CD4-positive, alpha-beta T cell treated with Interferon alpha-2 for 1 hour (primary cell): Measurements from ENCODE around the gene CPNE9.
"Not testable (repeated sequence)": the region's sequence is repeated elsewhere in the genome, so short reads cannot be mapped to it uniquely, and the experiment has no call there.

Experiments used
- DNase-seq, 2 donors: peaks; one replicate each; pipeline ENCODE4 v3.0.0-alpha.2; 2020 to 2022

CPNE9 gene

GRCh38 chr3:9749296-9749644 lies 45.6 kb downstream of the CPNE9 start:
- DNase-seq = no peak

GRCh38 chr3:9749645-9750555 lies 46.3 kb downstream of the CPNE9 start, which contains the start of gene OGG1:
OGG1 (plus strand) TSS chr3:9749952; CDS start chr3:9750287, 335 bp downstream.
- peak; percentile 96 to 97 for DNase-seq

- no peak for DNase-seq
Measured at GRCh38 chr3:9750556-9751411, 47.2 kb downstream of the CPNE9 start.

GRCh38 chr3:9754678-9755077 lies 51.0 kb downstream of the CPNE9 start:
- no peak for DNase-seq

- DNase-seq = no peak
Measured at GRCh38 chr3:9757427-9757826, 53.8 kb downstream of the CPNE9 start.

- DNase-seq = no peak
Measured at GRCh38 chr3:9760779-9761505, 57.3 kb downstream of the CPNE9 start.

- DNase-seq = no peak
Measured at GRCh38 chr3:9761919-9762318, 58.3 kb downstream of the CPNE9 start.

GRCh38 chr3:9762871-9763270 lies 59.2 kb downstream of the CPNE9 start:
- no peak for DNase-seq

- no peak for DNase-seq
Measured at GRCh38 chr3:9765865-9766264, 62.2 kb downstream of the CPNE9 start.

- DNase-seq = no peak
Measured at GRCh38 chr3:9767418-9767817, 63.8 kb downstream of the CPNE9 start.

GRCh38 chr3:9768141-9768775 lies 64.6 kb downstream of the CPNE9 start:
- DNase-seq = no peak

- no peak for DNase-seq
Measured at GRCh38 chr3:9769012-9769411, 65.4 kb downstream of the CPNE9 start.

GRCh38 chr3:9769426-9770275 lies 66.0 kb downstream of the CPNE9 start, which contains the start of gene CAMK1:
CAMK1 (minus strand) TSS chr3:9769947; CDS start chr3:9767749, 2,198 bp downstream.
- DNase-seq = peak; percentile 40 to 60

- no peak for DNase-seq
Measured at GRCh38 chr3:9770276-9770812, 66.7 kb downstream of the CPNE9 start.

GRCh38 chr3:9771007-9771406 lies 67.4 kb downstream of the CPNE9 start:
- DNase-seq = not testable (repeated sequence)

GRCh38 chr3:9776896-9777693 lies 73.5 kb downstream of the CPNE9 start:
- DNase-seq = no peak

- no peak for DNase-seq
Measured at GRCh38 chr3:9777694-9778021, 74.0 kb downstream of the CPNE9 start.

GRCh38 chr3:9778143-9779074 lies 74.8 kb downstream of the CPNE9 start:
- no peak for DNase-seq

GRCh38 chr3:9779075-9779593 lies 75.5 kb downstream of the CPNE9 start:
- DNase-seq = no peak
